Mesothelial cell of epicardium (in vitro differentiated cells): ENCODE measurements around the gene DCAF6. TPM values are rescaled to one million over a fixed set of nuclear protein-coding genes. Genes with fewer than 3 reads are reported as not detected.

Experiments
- DNase-seq, 2 experiments: peaks; one replicate each; pipeline ENCODE4 v3.0.0; 2021; ENCODE audit warnings: low spot score in 2 of 2; ENCODE audit not compliant: unreplicated experiment in 2 of 2
- H3K27ac Mint-ChIP-seq: 2 replicates; pipeline ENCODE4 v1.8.0; 2021; ENCODE audit warnings: mixed read lengths
- H3K27me3 Mint-ChIP-seq: 2 replicates; pipeline ENCODE4 v1.8.0; 2021; ENCODE audit warnings: low read depth, mixed read lengths
- H3K36me3 Mint-ChIP-seq: 2 replicates; pipeline ENCODE4 v1.8.0; 2021; ENCODE audit warnings: mixed read lengths
- H3K4me1 Mint-ChIP-seq: 2 replicates; pipeline ENCODE4 v1.8.0; 2021; ENCODE audit warnings: mixed read lengths
- H3K4me3 Mint-ChIP-seq: 2 replicates; pipeline ENCODE4 v1.8.0; 2021; ENCODE audit warnings: mild to moderate bottlenecking, moderate library complexity, mixed read lengths
- H3K9me3 Mint-ChIP-seq: 2 replicates; pipeline ENCODE4 v1.8.0; 2021; ENCODE audit warnings: mixed read lengths
- total RNA-seq: library from RNA; stranded (reverse); gene quantifications from 3 replicates; pipeline ENCODE4 v1.2.1, GENCODE V29; 2021
- TF ChIP-seq, protein P1 (sequence below): fragments of 200-600 bp; sonication (generic); IDR thresholded peaks from one replicate; pipeline ENCODE4 v1.5.0; 2021; ENCODE audit warnings: antibody characterized with exemption; ENCODE audit not compliant: unreplicated experiment

DCAF6 gene
- total RNA-seq, 1 donor from 2014 or later = 34.0 TPM

DNA sequence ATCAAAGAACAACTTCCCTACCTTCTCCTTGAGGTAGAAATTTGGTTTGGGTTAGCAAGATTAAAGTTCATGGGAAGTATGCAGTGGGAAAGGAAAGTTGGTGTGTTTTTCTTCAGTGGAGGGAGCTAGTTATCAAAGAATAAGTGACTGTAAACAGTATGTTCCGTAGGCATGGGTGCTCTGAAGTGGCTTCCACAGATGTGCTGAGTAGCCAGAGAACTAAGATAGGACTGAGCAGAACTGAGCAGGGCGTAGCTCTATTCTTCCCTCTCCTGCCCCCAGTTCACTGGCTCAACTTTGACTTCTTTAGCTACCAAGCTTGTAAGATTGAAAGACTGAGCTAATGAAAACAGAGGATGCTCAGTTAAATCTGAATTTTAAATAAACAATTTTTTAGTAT, 26.0 kb upstream of the DCAF6 start:
- Mint-ChIP-seq H3K4me1 (peaks cover 4% of the 10 kb centered on the region), H3K9me3 (peaks cover 10% of the 10 kb centered on the region)
- no peak for DNase-seq

DNA sequence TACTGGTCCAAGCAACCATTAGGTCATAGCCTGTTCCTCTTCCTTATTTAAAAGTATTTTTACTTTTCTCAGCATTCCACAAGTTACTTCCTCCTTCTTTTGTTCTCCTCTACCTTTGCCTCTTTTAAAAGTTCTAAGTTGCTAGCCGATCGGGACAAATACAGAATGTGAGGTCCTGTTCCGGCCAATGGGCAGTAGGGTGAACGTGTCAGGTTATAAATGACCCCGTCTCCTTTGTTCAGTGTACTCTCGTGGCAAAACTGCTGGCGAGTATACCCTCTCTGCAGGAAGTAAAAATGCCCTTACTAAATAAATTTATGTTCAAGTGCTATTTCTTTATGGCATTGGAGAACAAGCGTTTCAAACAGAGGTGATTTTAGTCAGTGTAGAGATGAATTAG, 25.1 kb upstream of the DCAF6 start:
- Mint-ChIP-seq H3K4me1 (peaks cover 3% of the 10 kb centered on the region), H3K4me3 (no peak overlapping the region), H3K27ac (no peak overlapping the region), H3K9me3 (peaks cover 10% of the 10 kb centered on the region), H3K27me3 (no peaks in the 10 kb centered on the region), H3K36me3 (peaks cover 12% of the 10 kb centered on the region)
- TF ChIP-seq, protein P1, sequence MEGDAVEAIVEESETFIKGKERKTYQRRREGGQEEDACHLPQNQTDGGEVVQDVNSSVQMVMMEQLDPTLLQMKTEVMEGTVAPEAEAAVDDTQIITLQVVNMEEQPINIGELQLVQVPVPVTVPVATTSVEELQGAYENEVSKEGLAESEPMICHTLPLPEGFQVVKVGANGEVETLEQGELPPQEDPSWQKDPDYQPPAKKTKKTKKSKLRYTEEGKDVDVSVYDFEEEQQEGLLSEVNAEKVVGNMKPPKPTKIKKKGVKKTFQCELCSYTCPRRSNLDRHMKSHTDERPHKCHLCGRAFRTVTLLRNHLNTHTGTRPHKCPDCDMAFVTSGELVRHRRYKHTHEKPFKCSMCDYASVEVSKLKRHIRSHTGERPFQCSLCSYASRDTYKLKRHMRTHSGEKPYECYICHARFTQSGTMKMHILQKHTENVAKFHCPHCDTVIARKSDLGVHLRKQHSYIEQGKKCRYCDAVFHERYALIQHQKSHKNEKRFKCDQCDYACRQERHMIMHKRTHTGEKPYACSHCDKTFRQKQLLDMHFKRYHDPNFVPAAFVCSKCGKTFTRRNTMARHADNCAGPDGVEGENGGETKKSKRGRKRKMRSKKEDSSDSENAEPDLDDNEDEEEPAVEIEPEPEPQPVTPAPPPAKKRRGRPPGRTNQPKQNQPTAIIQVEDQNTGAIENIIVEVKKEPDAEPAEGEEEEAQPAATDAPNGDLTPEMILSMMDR = no peak
- no peak for DNase-seq

More for the DNA sequence above, 26.0 kb upstream of the DCAF6 start:
- TF ChIP-seq, protein P1 = no peak
- no peak overlapping the region for H3K4me3 Mint-ChIP-seq
- no peak overlapping the region for H3K27ac Mint-ChIP-seq
- H3K27me3 Mint-ChIP-seq = no peaks in the 10 kb centered on the region
- peaks cover 7% of the 10 kb centered on the region for H3K36me3 Mint-ChIP-seq

DNA sequence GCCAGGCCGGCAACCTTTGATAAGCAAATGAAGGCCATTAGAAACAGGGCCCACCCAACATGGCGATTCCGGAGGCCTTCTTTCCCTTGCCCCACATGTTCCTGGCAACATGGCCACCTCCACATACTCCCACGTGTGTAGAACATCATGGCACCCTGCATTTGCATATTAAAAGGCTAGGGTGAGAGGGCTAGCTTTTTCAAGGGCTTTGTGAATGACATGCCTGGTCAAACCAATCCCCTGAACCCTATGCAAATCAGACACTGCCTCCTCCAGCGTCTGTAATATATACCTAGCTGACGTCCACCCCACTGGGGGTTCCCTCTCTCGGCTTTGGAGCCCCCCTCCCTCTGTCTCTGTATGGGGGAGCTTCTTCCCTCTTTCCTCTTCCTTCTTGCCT, 24.2 kb upstream of the DCAF6 start:
- Mint-ChIP-seq H3K36me3 (peaks cover 17% of the 10 kb centered on the region), H3K27me3 (no peaks in the 10 kb centered on the region), H3K4me1 (peaks cover 3% of the 10 kb centered on the region), H3K27ac (no peak overlapping the region), H3K4me3 (no peak overlapping the region), H3K9me3 (peaks cover 10% of the 10 kb centered on the region)
- TF ChIP-seq, protein P1 = no peak
- no peak for DNase-seq

DNA sequence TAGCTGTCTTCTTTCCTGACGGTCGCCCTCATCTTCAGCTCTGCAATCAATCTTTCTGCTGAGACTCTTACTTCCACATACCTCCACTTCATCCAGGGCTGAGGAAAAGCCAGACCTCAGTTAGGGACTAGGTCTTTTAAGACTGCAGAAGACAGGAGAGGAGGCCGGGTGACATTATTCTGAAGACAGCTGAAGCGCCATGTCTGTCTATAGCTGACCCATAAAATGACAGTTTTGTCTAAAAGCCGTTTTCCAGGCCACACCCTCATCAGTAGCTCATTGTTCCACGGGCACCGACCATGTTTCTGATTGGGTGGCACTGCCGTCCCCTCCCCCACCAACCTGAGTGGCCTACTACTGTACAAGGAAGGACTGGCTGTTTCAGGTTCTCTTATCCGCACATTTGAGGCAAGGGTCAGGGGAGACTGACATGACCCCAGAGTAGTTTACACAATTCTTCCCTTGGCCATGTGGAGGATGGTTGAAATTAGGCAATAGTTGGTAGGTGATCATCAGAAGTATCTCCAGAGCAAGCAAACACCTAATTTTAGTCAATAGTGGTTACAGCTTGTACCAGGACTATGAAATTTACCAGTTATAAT, 22.5 kb upstream of the DCAF6 start, which contains the start of gene ADCY10:
TSS of gene ADCY10 (minus strand) at position 240 of the 602 bp plus-strand sequence. CDS start 8,994 bp downstream, outside the sequence.
- H3K4me1 Mint-ChIP-seq = peaks cover 3% of the 10 kb centered on the region
- H3K9me3 Mint-ChIP-seq = peaks cover 10% of the 10 kb centered on the region
- TF ChIP-seq, protein P1 = no peak
- H3K36me3 Mint-ChIP-seq = peaks cover 25% of the 10 kb centered on the region
- no peak within 1 kb of the TSS for H3K27ac Mint-ChIP-seq
- no peaks in the 10 kb centered on the region for H3K27me3 Mint-ChIP-seq
- DNase-seq = no peak
- H3K4me3 Mint-ChIP-seq = no peak within 1 kb of the TSS

DNA sequence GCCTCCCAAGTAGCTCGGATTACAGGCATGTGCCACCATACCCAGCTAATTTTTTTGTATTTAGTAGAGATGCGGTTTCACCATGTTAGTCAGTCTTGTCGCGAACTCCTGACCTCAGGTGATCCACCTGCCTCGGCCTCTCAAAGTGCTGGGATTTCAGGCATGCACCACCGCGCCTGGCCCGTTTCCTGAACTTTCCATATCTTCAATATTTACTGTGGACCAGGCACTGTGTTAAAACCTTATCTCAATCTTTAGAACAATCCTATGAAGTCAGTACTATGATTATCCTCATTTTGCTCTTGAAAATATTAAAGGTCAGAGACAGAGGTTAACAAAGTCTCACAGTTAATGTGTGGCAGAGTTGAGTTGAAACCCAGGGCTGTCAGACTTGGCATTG, 20.9 kb upstream of the DCAF6 start:
- H3K27me3 Mint-ChIP-seq = no peaks in the 10 kb centered on the region
- H3K27ac Mint-ChIP-seq = no peak overlapping the region
- peaks cover 3% of the 10 kb centered on the region for H3K4me1 Mint-ChIP-seq
- H3K4me3 Mint-ChIP-seq = no peak overlapping the region
- DNase-seq = no peak
- no peaks in the 10 kb centered on the region for H3K9me3 Mint-ChIP-seq
- TF ChIP-seq, protein P1 = no peak
- peaks cover 24% of the 10 kb centered on the region for H3K36me3 Mint-ChIP-seq
